Measurements from ENCODE around the gene DMRT3.
A peak's percentile ranks its signal among the peaks of the same experiment; 100 is the strongest.
"Not testable (repeated sequence)": the region's sequence is repeated elsewhere in the genome, so short reads cannot be mapped to it uniquely, and the experiment has no call there.

Gene DMRT3

DNA sequence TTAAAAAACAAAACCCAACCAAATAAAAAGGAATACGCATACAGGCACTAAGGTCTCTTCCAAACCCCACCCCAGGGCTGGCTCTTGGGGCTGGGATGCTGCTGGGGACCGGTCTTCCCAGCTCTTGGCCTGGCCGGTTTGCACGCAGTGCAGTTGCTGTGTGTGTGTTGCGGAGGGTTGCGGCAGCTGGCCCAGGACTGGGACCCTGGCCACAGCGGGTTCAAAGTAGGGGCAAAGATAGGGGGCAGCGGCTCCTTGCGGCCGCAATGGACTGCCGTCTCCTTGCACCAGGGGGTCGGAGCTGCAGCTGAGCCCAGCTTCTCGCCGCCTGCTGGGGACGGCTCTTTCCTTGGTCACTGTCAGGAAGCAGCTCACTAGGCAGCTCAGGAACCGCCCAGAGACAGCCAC, 5.0 kb downstream of the DMRT3 start:
- no peak for DNase-seq (ENCODE audit: low read depth)
- H3K4me3 ChIP-seq (ENCODE audit: low read length): no peak overlapping the region
- TF ChIP-seq, protein P1, sequence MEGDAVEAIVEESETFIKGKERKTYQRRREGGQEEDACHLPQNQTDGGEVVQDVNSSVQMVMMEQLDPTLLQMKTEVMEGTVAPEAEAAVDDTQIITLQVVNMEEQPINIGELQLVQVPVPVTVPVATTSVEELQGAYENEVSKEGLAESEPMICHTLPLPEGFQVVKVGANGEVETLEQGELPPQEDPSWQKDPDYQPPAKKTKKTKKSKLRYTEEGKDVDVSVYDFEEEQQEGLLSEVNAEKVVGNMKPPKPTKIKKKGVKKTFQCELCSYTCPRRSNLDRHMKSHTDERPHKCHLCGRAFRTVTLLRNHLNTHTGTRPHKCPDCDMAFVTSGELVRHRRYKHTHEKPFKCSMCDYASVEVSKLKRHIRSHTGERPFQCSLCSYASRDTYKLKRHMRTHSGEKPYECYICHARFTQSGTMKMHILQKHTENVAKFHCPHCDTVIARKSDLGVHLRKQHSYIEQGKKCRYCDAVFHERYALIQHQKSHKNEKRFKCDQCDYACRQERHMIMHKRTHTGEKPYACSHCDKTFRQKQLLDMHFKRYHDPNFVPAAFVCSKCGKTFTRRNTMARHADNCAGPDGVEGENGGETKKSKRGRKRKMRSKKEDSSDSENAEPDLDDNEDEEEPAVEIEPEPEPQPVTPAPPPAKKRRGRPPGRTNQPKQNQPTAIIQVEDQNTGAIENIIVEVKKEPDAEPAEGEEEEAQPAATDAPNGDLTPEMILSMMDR (IDR thresholded peaks at IDR 0.05; ENCODE audit: insufficient read depth, low read depth, low read length, missing control alignments): no peak

DNA sequence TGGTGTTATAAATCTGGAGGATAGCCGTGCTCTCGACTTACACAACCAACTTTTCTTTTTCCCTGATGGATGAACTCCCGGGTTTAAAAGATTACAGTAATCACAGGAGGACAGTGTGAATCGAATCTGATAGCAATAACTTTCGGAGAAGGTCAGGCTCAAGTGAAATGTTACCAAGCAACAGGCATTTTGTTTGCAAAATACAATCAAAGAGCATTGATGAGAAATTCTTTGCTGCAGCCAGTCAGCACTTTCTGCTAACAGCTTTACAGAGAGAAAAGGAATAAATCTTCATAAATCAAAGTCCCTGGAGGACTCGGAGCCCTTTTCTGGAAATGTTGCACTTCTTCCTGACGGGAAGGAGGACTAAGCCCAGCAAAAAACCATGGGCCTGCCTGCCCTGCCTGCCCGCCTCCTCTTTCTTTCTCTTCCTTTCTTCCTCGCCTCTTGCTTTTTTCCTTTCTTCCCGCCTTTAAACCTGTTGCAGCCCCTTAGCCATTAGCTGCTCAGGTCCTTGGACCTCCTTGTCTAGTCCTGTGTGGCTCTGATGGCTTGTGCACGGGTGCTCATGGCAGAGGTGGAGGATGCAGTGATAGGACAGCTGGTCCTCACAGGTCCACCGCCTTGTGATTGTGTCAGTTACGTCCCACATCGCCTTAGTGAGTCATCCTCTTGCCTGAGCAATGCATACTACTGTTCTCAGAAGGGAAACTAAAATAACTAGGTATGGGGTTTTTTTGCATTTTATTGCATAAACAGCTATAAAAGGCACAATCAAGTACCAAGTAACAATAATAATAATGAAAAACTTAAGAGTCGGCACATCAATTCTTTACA, 6.2 kb downstream of the DMRT3 start:
- no peak overlapping the region for H3K4me3 ChIP-seq (ENCODE audit: low read length)
- DNase-seq (ENCODE audit: low read depth): peak; percentile 40
- TF ChIP-seq, protein P1 (IDR thresholded peaks at IDR 0.05; ENCODE audit: insufficient read depth, low read depth, low read length, missing control alignments): no peak

DNA sequence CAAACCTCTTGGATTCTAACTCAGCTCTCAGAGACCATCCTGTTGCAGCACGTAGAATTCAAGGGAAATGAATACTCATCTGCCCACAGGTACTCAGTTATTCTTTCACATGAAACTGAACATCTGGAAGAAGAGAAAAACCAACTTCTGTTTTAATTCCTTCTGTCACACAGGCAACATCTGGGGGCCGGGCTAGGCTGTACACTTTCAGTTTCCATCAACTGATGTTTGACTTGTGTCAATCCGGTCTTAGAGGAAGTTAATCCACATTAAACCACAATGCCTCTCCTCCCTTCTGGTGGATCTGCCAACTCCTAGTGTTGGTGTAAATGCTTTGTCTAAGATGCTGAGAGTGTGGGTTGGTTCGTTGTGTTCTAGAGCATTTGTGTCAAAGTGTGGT, 17.6 kb downstream of the DMRT3 start:
- TF ChIP-seq, protein P1 (IDR thresholded peaks at IDR 0.05; ENCODE audit: insufficient read depth, low read depth, low read length, missing control alignments): no peak
- no peak overlapping the region for H3K4me3 ChIP-seq (ENCODE audit: low read length)
- no peak for DNase-seq (ENCODE audit: low read depth)

DNA sequence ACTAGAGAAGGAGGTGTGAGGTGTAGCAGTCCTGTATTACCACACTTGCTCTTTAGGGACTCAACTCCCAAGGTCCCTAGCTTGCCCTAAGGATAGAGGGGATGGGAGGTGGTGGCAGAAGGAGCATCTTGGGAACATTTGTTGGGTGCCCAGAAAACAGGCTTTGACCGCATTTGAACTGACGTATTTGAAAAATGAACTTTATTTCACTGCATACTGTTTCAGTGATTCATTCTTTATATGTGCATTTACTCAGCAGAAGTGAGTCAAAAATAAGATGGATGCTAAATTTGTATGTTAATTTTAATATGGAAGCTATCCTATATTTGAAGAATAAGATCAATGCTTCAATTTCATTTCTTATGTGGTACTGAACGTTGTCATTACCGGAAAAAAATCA, 18.7 kb downstream of the DMRT3 start:
- no peak for DNase-seq (ENCODE audit: low read depth)
- TF ChIP-seq, protein P1 (IDR thresholded peaks at IDR 0.05; ENCODE audit: insufficient read depth, low read depth, low read length, missing control alignments): no peak
- H3K4me3 ChIP-seq (ENCODE audit: low read length): no peak overlapping the region

DNA sequence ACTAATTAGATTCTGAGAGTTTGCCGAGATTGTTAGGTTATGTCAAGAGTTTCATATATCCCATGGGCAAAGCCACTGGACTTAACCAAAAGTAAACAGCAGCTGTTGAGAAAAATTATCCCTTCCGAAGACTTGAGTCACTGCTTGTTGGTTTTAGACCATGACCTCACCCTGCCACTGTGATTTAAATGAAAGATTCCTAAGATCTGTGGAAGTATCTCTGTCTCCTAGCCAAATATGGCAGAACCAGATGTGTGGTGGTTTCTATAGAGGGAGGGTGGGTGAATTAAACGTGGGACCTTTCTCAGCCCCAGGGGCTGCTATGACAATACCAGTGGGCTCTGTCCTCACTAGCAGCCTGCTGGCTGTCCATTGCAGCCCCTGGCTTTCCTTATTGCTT, 19.3 kb downstream of the DMRT3 start:
- H3K4me3 ChIP-seq (ENCODE audit: low read length): no peak overlapping the region
- TF ChIP-seq, protein P1 (IDR thresholded peaks at IDR 0.05; ENCODE audit: insufficient read depth, low read depth, low read length, missing control alignments): no peak
- peak; percentile 66 for DNase-seq (ENCODE audit: low read depth)

DNA sequence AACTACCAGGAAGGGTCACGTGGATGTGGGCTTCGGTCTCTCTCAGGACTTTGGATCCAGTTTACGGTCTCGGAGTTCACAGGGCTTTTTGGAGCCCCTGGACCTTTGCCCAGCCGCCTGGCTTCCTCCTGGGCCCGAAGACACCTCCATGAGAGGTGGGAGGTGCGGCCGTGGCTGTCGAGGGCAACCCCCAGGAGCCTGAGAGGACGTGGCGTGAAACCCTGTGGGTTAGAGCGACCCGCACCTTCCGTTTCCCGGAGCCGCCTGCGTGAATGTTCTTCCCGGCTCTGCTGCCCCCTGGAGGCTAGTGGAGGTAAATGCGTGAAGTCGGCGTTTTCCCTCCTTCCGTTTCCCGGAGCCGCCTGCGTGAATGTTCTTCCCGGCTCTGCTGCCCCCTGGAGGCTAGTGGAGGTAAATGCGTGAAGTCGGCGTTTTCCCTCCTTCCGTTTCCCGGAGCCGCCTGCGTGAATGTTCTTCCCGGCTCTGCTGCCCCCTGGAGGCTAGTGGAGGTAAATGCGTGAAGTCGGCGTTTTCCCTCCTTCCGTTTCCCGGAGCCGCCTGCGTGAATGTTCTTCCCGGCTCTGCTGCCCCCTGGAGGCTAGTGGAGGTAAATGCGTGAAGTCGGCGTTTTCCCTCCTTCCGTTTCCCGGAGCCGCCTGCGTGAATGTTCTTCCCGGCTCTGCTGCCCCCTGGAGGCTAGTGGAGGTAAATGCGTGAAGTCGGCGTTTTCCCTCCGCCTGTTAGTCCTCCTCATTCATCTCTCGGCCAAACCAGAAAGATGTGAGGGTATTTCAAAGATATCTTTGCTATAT, 22.1 kb downstream of the DMRT3 start:
- H3K4me3 ChIP-seq (ENCODE audit: low read length); DNase-seq (ENCODE audit: low read depth): not testable (repeated sequence)
- TF ChIP-seq, protein P1 (IDR thresholded peaks at IDR 0.05; ENCODE audit: insufficient read depth, low read depth, low read length, missing control alignments): peak; percentile 32

Measured in epithelial cell of esophagus (primary cell).